Epithelial cell of alveolus of lung (primary cell): ENCODE data around the gene MSRB2. TPM values are rescaled to one million over a fixed set of nuclear protein-coding genes. Genes with fewer than 3 reads are reported as not detected.

Experiments
- total RNA-seq: library from RNA; depleted of rRNA; stranded (reverse); fragments of >200 nt; gene quantifications from 2 replicates; pipeline ENCODE4 v1.2.1, GENCODE V29; 2015

MSRB2 gene
- 34.8 and 55.6 TPM in 2 replicates for total RNA-seq

DNA sequence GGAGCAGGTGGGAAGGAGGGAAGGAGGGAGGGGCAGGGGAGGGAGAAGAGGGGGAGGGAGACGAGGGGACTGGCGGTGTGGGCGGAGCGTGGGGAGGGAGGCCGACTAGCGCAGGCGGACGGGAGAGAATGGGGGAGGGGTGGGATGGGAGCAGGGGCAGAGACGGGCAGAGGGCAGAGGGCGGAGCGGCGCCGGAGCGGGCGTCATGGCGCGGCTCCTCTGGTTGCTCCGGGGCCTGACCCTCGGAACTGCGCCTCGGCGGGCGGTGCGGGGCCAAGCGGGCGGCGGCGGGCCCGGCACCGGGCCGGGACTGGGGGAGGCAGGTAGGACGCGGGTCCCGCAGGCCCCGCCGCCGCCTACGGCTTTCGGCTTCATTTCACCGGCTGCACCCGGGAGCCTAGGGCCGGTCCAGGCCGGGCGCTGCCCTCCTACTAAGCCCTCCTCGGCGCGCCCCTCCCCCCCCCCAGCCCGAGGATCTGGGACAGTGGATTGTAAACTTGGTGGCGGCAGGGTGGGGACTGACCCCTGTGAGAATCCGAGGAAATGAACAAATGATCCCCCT lies at the start of gene MSRB2:
Gene MSRB2, plus strand, starts transcription at position 176 of the 562 bp plus-strand sequence. Its CDS starts 30 bp downstream, at position 206.

Other genes starting within 250 kb of the MSRB2 start
- gene ARMC3, start 167.5 kb upstream of the MSRB2 start, total RNA-seq: not detected in 2 replicates
- gene PTF1A, start 96.7 kb downstream of the MSRB2 start, total RNA-seq: not detected in 2 replicates
- gene C10orf67, start 249.2 kb downstream of the MSRB2 start, total RNA-seq: 0.13 TPM in 1 of 2 replicates, not detected in the other